Small intestine (tissue), 7 donors: ENCODE data around the gene BTBD17. TPM values are rescaled to one million over a fixed set of nuclear protein-coding genes. Genes with fewer than 3 reads are reported as not detected.

ENCODE experiments used
- DNase-seq, 2 donors: peaks; one replicate each; pipeline versions ENCODE4 v3.0.0 to v3.0.0-alpha.2; 2013
- FAIRE-seq: peaks from 2 replicates; lab custom pipeline; 2012; peaks lifted over from hg19 to GRCh38; lab: Jason Lieb, UNC
- H3K27ac ChIP-seq, 3 donors: one replicate each; pipeline ENCODE4 v1.5.1; 2013; ENCODE audit warnings: low read length in 2 of 3, mild to moderate bottlenecking in 2 of 3, control low read depth in 1 of 3, inconsistent platforms in 1 of 3, low read depth in 1 of 3, moderate library complexity in 1 of 3
- H3K27me3 ChIP-seq, 3 donors: one replicate each; pipeline ENCODE4 v1.6.1; 2013; ENCODE audit warnings: low read length in 3 of 3, inconsistent platforms in 1 of 3; ENCODE audit not compliant: control insufficient read depth in 3 of 3, insufficient read depth in 3 of 3
- H3K36me3 ChIP-seq, 3 donors: one replicate each; pipeline ENCODE4 v1.6.1; 2013; ENCODE audit warnings: low read length in 3 of 3, inconsistent platforms in 1 of 3, low read depth in 1 of 3, mild to moderate bottlenecking in 1 of 3, moderate library complexity in 1 of 3; ENCODE audit not compliant: control insufficient read depth in 3 of 3, insufficient read depth in 2 of 3
- H3K4me1 ChIP-seq, 3 donors: one replicate each; pipeline ENCODE4 v1.6.1; 2013; ENCODE audit warnings: low read length in 2 of 3, inconsistent platforms in 1 of 3, low read depth in 1 of 3, mild to moderate bottlenecking in 1 of 3, moderate library complexity in 1 of 3; ENCODE audit not compliant: control insufficient read depth in 3 of 3, insufficient read depth in 2 of 3
- H3K4me3 ChIP-seq, 3 donors: one replicate each; pipeline ENCODE4 v1.5.1; 2013; ENCODE audit warnings: low read length in 3 of 3, control low read depth in 1 of 3, inconsistent platforms in 1 of 3, low read depth in 1 of 3, mild to moderate bottlenecking in 1 of 3, moderate library complexity in 1 of 3
- H3K9me3 ChIP-seq, 2 donors: one replicate each; pipeline ENCODE4 v1.6.1; 2013; ENCODE audit warnings: low read depth in 1 of 2, low read length in 1 of 2; ENCODE audit not compliant: control insufficient read depth in 2 of 2, insufficient read depth in 1 of 2
- WGBS, 3 donors: extraction: QIAGEN DNeasy Blood & Tissue Kit; methylation state at CpG; one replicate each; pipeline ENCODE4 v1.1.7; 2013; 5-methylcytosine and 5-hydroxymethylcytosine counted together
- polyA plus RNA-seq, 4 donors: library from polyadenylated mRNA; stranded (reverse) in 3 of 4; unstranded in 1 of 4; fragments of 200-250 nt in 3 of 4; fragments of 120-200 nt in 1 of 4; gene quantifications; one replicate each; pipeline versions ENCODE4 v1.2.1 to v1.2.3, GENCODE V29; 2013
- donor health status: healthy with polysubstance abuse.
- donor health status: control.
- donor health status: control.
- donor health status: Bipolar disorder and iron deficiency.
- donor health status: healthy.

BTBD17 gene
- polyA plus RNA-seq, 4 donors: 0.15 to 0.21 TPM; not detected in 2

GRCh38 chr17:74318391-74318790 is 43.3 kb downstream of the BTBD17 start:
- Histone ChIP-seq H3K4me3 (no peak overlapping the region), H3K27ac (no peak overlapping the region), H3K27me3 (peaks cover 0 to 2% (median 0%) of the 10 kb centered on the region in 3 donors), H3K9me3 (peaks cover 0 to 2% of the 10 kb centered on the region in 2 donors), H3K36me3 (no peaks in the 10 kb centered on the region), H3K4me1 (no peaks in the 10 kb centered on the region)
- WGBS, 3 donors: 75 to 83% (median 80%) methylated on average over 10 of the region's 10 CpGs
- FAIRE-seq (no peak), DNase-seq (no peak)

DNA sequence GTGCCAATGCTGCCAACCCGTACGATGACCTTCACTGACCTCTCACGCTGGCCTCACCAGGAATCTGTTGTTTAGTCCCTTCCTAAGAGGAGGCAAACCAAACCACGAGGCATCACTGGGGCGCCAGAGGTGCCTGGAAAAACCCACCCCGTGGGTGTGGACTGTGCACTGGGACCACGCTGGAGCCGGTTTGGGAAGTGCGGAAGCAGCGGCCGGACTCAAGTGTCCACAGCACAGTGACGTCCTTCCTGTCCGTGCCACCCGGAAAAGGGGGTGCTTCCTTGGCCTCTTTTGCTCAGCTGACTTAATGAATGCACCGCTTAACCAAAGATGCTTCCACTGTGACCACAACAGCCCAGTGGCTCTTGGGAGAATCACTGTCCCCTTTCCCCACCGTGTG is 44.6 kb downstream of the BTBD17 start:
- FAIRE-seq: no peak
- H3K4me1 ChIP-seq: no peaks in the 10 kb centered on the region
- H3K27ac ChIP-seq: no peak overlapping the region
- H3K9me3 ChIP-seq: peaks cover 0 to 13% of the 10 kb centered on the region in 2 donors
- peaks cover 0 to 3% (median 2%) of the 10 kb centered on the region in 3 donors for H3K27me3 ChIP-seq
- DNase-seq: no peak
- no peaks in the 10 kb centered on the region for H3K36me3 ChIP-seq
- 63 to 70% (median 67%) methylated on average over 16 of the region's 16 CpGs for WGBS, 3 donors
- no peak overlapping the region for H3K4me3 ChIP-seq

DNA sequence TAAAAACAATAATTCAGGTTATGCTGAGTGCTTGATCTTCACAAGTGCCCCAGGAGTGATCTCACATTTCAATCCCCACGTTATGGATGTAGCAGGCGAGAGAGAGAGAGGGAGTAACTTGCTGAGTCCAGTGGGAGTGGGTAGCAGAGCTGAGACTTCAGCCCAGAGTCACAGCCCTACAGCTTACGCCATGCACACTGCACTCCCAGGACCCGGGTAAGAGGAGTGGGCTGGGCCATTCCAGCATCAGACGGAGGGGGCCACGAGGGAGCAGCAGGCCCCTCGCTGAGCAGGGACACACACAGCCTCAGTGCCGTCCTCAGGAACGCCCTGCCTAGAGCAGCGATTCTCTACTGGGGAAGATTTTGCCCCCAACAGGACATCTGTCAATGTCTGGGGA is 45.4 kb downstream of the BTBD17 start:
- Histone ChIP-seq H3K36me3 (no peaks in the 10 kb centered on the region), H3K4me3 (no peak overlapping the region), H3K4me1 (no peaks in the 10 kb centered on the region), H3K9me3 (peaks cover 0 to 20% of the 10 kb centered on the region in 2 donors), H3K27ac (no peak overlapping the region), H3K27me3 (peaks cover 0 to 3% (median 2%) of the 10 kb centered on the region in 3 donors)
- DNase-seq (no peak), FAIRE-seq (no peak)
- 55 to 58% (median 57%) methylated on average over 10 of the region's 10 CpGs for WGBS, 3 donors

GRCh38 chr17:74314877-74315276 is 46.8 kb downstream of the BTBD17 start:
- peaks cover 0 to 3% (median 0%) of the 10 kb centered on the region in 3 donors for H3K27me3 ChIP-seq
- H3K4me1 ChIP-seq: no peaks in the 10 kb centered on the region
- no peaks in the 10 kb centered on the region for H3K36me3 ChIP-seq
- no peak for DNase-seq
- H3K27ac ChIP-seq: no peak overlapping the region
- no peak overlapping the region for H3K4me3 ChIP-seq
- peaks cover 0 to 20% of the 10 kb centered on the region in 2 donors for H3K9me3 ChIP-seq
- 84 to 88% (median 84%) methylated on average over 15 of the region's 15 CpGs for WGBS, 3 donors
- no peak for FAIRE-seq

- Histone ChIP-seq H3K4me1 (no peaks in the 10 kb centered on the region), H3K27ac (no peak overlapping the region), H3K9me3 (peaks cover 0 to 25% of the 10 kb centered on the region in 2 donors), H3K27me3 (peaks cover 0 to 4% (median 3%) of the 10 kb centered on the region in 3 donors), H3K4me3 (no peak overlapping the region), H3K36me3 (no peaks in the 10 kb centered on the region)
- no peak for DNase-seq
- no peak for FAIRE-seq
- 33 to 63% (median 44%) methylated on average over 12 of the region's 12 CpGs for WGBS, 3 donors
Measured at GRCh38 chr17:74309902-74310301, 51.8 kb downstream of the BTBD17 start.

DNA sequence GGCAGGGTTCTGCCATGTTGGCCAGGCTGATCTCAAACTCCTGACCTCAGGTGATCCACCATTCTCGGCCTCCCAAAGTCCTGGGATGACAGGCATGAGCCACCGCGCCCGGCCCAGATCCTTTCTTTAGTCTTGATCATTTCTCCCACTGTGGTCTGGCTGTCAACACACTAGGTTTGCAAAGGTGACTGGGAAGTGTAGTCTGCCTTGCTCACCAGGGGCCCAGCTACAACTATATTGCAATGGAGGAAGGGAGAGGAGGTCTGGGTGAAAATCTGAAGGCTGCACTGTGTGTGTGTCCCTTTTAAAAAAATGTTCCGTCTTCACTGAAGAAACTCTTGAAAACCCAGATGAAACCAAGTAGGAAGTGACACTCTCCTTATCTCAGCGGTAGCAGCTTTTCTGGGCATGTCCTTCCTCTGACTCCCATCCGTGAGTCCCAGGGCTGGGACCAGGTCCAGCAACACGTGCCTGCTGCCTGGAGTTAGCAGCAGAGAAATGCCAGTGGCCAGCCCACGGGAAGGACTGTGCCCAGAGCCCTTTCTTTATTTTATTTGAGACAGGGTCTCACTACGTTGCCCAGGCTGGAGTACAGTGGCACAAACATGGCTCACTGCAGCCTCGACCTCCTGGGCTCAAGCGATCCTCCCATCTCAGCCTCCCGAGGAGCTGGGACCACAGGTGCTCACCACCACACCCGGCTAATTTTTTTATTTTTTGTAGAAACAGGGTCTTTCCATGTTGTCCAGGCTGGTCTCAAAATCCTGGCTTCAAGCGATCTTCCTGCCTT is 53.5 kb downstream of the BTBD17 start:
- no peaks in the 10 kb centered on the region for H3K4me1 ChIP-seq
- H3K27ac ChIP-seq: no peak overlapping the region
- no peak overlapping the region for H3K4me3 ChIP-seq
- WGBS, 3 donors: 61 to 63% (median 62%) methylated on average over 15 of the region's 15 CpGs
- no peak for FAIRE-seq
- H3K27me3 ChIP-seq: peaks cover 0 to 4% (median 3%) of the 10 kb centered on the region in 3 donors
- H3K36me3 ChIP-seq: no peaks in the 10 kb centered on the region
- no peak for DNase-seq
- H3K9me3 ChIP-seq: peaks cover 0 to 22% of the 10 kb centered on the region in 2 donors

Other genes starting within 250 kb of the BTBD17 start
- 1,000 to 10,000 TPM in 3 of 4 donors, 100 to 1,000 TPM in 1; 823 to 1,669 (median 1,378) TPM for gene RPL38, start 158.2 kb downstream of the BTBD17 start, polyA plus RNA-seq
- gene TTYH2, start 148.3 kb downstream of the BTBD17 start, polyA plus RNA-seq: 10 to 100 TPM in 1 of 4 donors, 1 to 10 TPM in 1, under 1 TPM in 1, not detected in 1; 0.27 to 50.6 (median 2.0) TPM
- under 1 TPM in 2 of 4 donors, not detected in 2; 0.03 to 0.10 TPM for gene DNAI2, start 87.6 kb downstream of the BTBD17 start, polyA plus RNA-seq
- gene KIF19, start 35.6 kb downstream of the BTBD17 start, polyA plus RNA-seq: 1 to 10 TPM in 3 of 4 donors, under 1 TPM in 1; 0.45 to 4.5 (median 2.4) TPM
- gene GPR142, start 5.6 kb upstream of the BTBD17 start, polyA plus RNA-seq: under 1 TPM in 2 of 4 donors, not detected in 2; 0.19 to 0.93 TPM
- 10 to 100 TPM; 41.3 to 72.8 (median 48.1) TPM for gene GPRC5C, start 70.2 kb upstream of the BTBD17 start, polyA plus RNA-seq
- gene CD300A, start 104.8 kb upstream of the BTBD17 start, polyA plus RNA-seq: 1 to 10 TPM; 1.1 to 5.9 (median 5.4) TPM
- gene CD300LB, start 169.6 kb upstream of the BTBD17 start, polyA plus RNA-seq: under 1 TPM in 3 of 4 donors, not detected in 1; 0.13 to 0.27 (median 0.25) TPM
- 1 to 10 TPM in 2 of 4 donors, under 1 TPM in 1, not detected in 1; 0.81 to 1.1 (median 1.1) TPM for gene CD300C, start 184.2 kb upstream of the BTBD17 start, polyA plus RNA-seq
- under 1 TPM in 1 of 4 donors, not detected in 3; 0.13 TPM for gene CD300H, start 205.6 kb upstream of the BTBD17 start, polyA plus RNA-seq
- not detected for gene CD300LD, start 230.4 kb upstream of the BTBD17 start, polyA plus RNA-seq